Mucosa of stomach (tissue), 1 donor: ENCODE results near the gene H2AZ2.
A peak's percentile ranks its signal among the peaks of the same experiment; 100 is the strongest.
"Not testable (repeated sequence)": the region's sequence is repeated elsewhere in the genome, so short reads cannot be mapped to it uniquely, and the experiment has no call there.

Experiments
- H3K27me3 ChIP-seq: one replicate; pipeline ENCODE4 v1.7.0; 2013; ENCODE audit warnings: mild to moderate bottlenecking, low read length; ENCODE audit not compliant: control insufficient read depth, insufficient read depth
- H3K36me3 ChIP-seq: one replicate; pipeline ENCODE4 v1.7.0; 2013; ENCODE audit warnings: low read length; ENCODE audit not compliant: control insufficient read depth, insufficient read depth
- H3K4me1 ChIP-seq: one replicate; pipeline ENCODE4 v1.7.0; 2013; ENCODE audit warnings: mild to moderate bottlenecking, low read length; ENCODE audit not compliant: control insufficient read depth, insufficient read depth
- H3K4me3 ChIP-seq: one replicate; pipeline ENCODE4 v1.7.0; 2013; ENCODE audit warnings: low read length
- H3K9ac ChIP-seq: one replicate; pipeline ENCODE4 v1.7.0; 2013; ENCODE audit warnings: mild to moderate bottlenecking, low read length, moderate library complexity
- H3K9me3 ChIP-seq: one replicate; pipeline ENCODE4 v1.7.0; 2013; ENCODE audit warnings: mild to moderate bottlenecking, low read length, moderate library complexity; ENCODE audit not compliant: control insufficient read depth
- donor health status: Pancreatic carcinoma.

Gene H2AZ2

DNA sequence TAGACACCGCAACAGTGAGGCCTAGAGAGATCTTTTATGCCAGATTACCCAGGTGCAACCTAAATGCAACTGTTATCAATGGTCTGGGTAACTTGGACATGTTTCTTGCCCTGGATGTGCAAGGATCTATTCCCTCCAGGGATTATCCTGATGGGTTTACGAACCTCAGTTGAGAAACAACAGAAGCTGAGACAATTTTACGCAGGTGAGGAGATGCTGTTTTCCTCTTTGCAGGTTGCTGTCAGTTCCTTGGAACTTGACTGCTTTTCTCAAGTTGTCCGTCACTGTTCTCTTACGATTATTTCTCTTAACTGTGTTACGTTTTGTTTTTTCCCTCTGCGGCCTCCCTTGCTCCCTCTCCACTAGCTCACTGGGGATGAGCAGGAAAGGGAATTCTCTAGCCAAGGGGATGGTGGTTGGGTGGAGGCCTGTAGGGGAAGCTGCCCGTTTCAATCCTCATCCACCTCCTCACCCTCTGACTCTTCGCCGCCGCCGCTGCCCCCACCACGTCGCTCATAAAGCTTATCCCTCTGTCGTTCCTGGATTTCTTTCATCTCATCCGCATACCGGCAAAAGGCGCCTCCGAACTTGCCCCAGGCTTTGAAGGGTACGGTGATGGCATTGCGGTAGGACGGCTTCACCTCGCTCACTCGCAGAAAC, 36.2 kb upstream of the H2AZ2 start:
- peaks cover 44% of the 10 kb centered on the region for H3K4me1 ChIP-seq
- no peaks in the 10 kb centered on the region for H3K36me3 ChIP-seq
- peak overlapping the region; percentile 66 for H3K9ac ChIP-seq
- peak overlapping the region; percentile 52 for H3K4me3 ChIP-seq
- no peaks in the 10 kb centered on the region for H3K27me3 ChIP-seq
- no peaks in the 10 kb centered on the region for H3K9me3 ChIP-seq

DNA sequence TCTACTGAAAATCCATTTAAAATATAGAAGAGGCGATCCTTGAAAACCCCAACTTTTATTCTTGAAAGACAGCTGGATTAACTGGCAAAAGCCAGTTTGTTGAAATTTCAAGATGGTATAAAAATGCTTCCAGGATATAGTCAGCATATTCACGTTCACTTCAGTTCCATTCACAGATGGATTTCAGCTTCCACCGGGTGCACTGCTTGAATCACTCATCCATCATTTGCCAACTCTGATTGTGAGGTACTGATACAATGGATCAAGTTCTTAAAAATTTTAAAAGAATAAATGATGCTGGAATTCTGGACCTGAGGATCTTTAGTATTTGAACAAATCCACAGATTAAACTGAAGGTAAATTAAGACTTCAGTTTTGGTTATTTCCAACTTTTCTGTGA, 35.0 kb upstream of the H2AZ2 start:
- no peaks in the 10 kb centered on the region for H3K27me3 ChIP-seq
- H3K4me3 ChIP-seq, result no peak overlapping the region
- no peaks in the 10 kb centered on the region for H3K9me3 ChIP-seq
- H3K9ac ChIP-seq, result no peak overlapping the region
- peaks cover 44% of the 10 kb centered on the region for H3K4me1 ChIP-seq
- no peaks in the 10 kb centered on the region for H3K36me3 ChIP-seq

DNA sequence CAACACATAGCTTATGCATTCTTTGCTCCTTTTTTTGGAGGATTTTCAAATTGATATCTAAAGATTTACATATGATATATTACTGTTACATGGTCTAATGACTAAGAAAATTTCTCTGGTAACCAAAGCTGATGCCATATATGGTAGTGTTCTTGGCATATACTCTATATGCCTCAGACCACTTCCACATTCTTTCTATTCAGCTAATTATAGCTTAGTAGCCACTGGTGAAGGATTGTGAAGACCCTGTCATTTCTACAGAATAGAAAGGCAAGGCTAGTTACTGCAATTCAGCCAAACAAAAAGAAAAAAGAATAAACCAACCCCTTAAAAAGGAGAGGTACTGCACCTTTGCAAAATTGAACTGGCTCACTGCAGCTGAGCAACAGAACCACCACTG, 33.7 kb upstream of the H2AZ2 start:
- H3K9ac ChIP-seq, result peak overlapping the region; percentile 45
- H3K27me3 ChIP-seq, result no peaks in the 10 kb centered on the region
- no peaks in the 10 kb centered on the region for H3K36me3 ChIP-seq
- no peaks in the 10 kb centered on the region for H3K9me3 ChIP-seq
- H3K4me3 ChIP-seq, result no peak overlapping the region
- H3K4me1 ChIP-seq, result peaks cover 43% of the 10 kb centered on the region

DNA sequence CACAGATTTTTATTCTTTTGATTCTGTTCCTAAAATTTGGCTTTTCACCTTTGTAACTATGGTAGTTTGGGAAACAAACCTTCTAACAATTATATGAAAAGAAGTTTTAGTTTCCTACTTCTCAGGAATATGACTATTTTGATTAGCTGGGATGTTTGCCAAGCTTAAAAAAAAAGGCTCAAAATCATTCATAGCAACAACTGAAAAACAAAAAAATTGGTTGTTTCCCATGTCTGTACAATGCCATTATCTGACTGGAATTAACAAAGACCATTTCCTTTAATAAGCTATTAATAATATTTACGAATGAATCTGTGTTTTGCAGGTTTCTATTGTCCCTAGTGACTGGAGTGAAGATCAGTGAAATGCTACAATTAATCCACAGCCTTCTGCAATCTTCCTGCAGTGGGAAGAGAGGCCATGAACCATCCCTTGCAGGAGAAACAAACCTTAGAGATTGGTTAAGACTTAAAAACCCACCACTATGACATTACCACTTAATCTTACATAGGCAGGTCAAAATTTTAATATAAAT, 33.2 kb upstream of the H2AZ2 start:
- Histone ChIP-seq H3K9ac (no peak overlapping the region), H3K27me3 (no peaks in the 10 kb centered on the region), H3K4me1 (peaks cover 38% of the 10 kb centered on the region), H3K9me3 (no peaks in the 10 kb centered on the region), H3K4me3 (no peak overlapping the region), H3K36me3 (no peaks in the 10 kb centered on the region)

DNA sequence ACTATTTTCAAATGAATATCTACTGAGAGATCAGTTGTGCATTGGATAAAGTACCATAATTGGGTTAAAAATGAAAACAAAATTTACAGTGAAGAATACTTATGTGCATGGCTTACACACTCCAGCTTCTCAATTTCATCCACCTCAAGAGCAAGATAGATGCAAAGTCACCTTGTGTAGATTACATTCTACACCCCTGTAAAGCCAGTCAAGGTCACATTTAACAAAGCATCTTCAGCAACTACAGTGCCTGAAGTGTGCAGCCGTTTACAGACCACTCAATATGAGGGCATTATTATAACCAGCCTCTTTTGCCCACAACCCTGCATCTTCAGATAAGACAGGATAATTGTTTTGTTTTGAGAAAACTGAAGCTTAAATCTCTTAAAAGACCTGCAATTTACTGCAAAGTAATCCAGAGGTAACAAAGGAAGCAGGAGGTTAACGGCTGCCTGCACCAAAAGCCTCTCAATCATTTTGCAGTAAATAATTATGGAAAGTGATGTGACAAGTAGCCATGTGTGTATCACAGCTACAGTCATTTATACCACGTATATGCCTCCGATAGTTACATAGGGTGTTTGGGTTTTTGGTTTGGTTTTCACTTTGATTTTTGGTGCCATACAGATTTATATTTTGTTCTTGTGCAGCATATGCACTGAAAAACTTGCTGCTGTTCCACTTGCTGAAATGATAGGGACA, 32.6 kb upstream of the H2AZ2 start:
- H3K36me3 ChIP-seq, result no peaks in the 10 kb centered on the region
- H3K9ac ChIP-seq, result no peak overlapping the region
- H3K27me3 ChIP-seq, result no peaks in the 10 kb centered on the region
- no peaks in the 10 kb centered on the region for H3K9me3 ChIP-seq
- no peak overlapping the region for H3K4me3 ChIP-seq
- H3K4me1 ChIP-seq, result peaks cover 35% of the 10 kb centered on the region

DNA sequence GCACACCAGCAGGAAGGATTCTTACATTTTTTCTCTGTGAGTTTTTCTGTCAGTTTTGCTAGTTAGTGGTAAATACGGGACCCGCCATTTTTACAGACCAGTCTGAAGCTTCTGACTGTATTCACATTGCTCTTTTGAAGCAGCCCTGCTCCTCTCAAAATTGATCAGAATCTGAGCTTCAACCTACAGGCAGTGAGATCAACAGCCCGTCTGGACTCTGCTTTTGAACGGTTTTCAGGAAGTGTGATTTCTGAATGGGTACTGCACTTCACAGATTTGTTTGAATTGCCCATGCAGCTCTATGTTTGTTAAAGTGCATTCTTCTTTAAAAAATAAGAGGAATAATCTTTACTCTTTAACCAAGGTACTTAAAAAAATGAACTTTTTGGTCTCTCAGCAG, 28.5 kb upstream of the H2AZ2 start:
- peaks cover 12% of the 10 kb centered on the region for H3K4me1 ChIP-seq
- no peaks in the 10 kb centered on the region for H3K9me3 ChIP-seq
- no peak overlapping the region for H3K9ac ChIP-seq
- no peaks in the 10 kb centered on the region for H3K27me3 ChIP-seq
- H3K36me3 ChIP-seq, result no peaks in the 10 kb centered on the region
- H3K4me3 ChIP-seq, result no peak overlapping the region

DNA sequence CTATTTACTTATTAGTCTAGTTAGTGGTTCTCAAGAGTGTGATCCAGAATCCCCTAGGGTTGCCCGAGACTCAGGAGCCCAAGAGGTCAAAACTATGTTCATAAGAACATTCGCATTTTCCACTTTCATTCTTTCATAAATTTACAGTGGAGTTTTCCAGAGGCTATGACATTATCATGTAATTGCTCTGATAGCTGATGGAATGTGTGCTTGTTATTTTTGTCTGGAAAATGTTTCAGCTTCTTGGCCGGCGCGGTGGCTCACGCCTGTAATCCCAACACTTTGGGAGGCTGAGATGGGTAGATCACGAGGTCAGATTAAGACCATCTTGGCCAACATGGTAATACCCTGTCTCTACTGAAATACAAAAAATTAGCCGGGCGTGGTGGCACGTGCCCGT, 27.4 kb upstream of the H2AZ2 start:
- no peak overlapping the region for H3K4me3 ChIP-seq
- H3K9ac ChIP-seq, result no peak overlapping the region
- H3K36me3 ChIP-seq, result no peaks in the 10 kb centered on the region

DNA sequence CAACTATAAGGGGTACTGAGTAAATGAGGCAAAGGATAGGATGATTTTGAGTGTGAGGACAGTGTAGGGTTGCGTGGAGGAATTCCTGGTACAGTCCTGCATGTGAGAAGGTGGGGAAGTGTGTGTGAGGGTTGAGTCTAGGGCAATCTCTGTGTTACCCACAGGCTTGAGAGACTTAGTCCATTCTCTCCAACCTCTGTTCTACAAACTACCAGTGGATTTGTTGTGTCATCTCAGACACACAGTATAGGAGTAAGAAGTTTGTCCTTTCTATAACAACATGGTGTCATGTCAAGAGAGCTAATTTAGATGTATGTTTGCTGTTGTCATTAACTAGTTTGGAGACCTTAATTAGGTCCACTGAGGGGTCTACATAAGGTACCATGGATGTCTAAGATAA, 24.9 kb upstream of the H2AZ2 start:
- no peaks in the 10 kb centered on the region for H3K36me3 ChIP-seq
- H3K9me3 ChIP-seq, result no peaks in the 10 kb centered on the region
- H3K9ac ChIP-seq, result no peak overlapping the region
- H3K4me1 ChIP-seq, result no peaks in the 10 kb centered on the region
- no peak overlapping the region for H3K4me3 ChIP-seq
- no peaks in the 10 kb centered on the region for H3K27me3 ChIP-seq

More for the DNA sequence above, 27.4 kb upstream of the H2AZ2 start:
- H3K4me1 ChIP-seq, result peaks cover under 1% of the 10 kb centered on the region
- no peaks in the 10 kb centered on the region for H3K27me3 ChIP-seq
- no peaks in the 10 kb centered on the region for H3K9me3 ChIP-seq

DNA sequence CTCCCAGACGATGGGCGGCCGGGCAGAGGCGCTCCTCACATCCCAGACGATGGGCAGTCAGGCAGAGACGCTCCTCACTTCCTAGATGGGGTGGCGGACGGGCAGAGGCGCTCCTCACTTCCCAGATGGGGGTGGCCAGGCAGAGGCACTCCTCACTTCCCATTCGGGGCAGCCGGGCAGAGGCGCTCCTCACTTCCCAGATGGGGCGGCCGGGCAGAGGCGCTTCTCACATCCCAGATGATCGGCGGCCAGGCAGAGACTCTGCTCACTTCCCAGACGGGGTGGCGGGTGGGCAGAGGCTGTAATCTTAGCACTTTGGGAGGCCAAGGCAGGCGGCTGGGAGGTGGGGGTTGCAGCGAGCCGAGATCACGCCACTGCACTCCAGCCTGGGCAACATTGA, 24.0 kb upstream of the H2AZ2 start:
- H3K9ac ChIP-seq, H3K4me1 ChIP-seq, H3K4me3 ChIP-seq, H3K27me3 ChIP-seq, H3K9me3 ChIP-seq, H3K36me3 ChIP-seq: not testable (repeated sequence)

DNA sequence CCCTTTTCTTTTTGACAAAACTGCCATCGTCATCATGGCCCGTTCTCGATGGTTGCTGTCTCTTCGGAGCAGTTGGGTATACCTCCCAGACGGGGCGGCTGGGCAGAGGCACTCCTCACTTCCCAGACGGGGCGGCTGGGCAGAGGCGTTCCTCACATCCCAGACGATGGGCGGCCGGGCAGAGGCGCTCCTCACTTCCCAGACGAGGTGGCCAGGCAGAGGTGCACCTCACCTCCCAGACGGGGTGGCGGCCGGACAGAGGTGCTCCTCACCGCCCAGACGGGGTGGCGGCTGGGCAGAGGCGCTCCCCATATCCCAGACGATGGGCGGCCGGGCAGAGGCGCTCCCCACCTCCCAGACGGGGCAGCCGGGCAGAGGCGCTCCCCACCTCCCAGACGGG, 22.9 kb upstream of the H2AZ2 start:
- not testable (repeated sequence) for H3K27me3 ChIP-seq, H3K4me3 ChIP-seq, H3K9me3 ChIP-seq, H3K36me3 ChIP-seq, H3K4me1 ChIP-seq, H3K9ac ChIP-seq

DNA sequence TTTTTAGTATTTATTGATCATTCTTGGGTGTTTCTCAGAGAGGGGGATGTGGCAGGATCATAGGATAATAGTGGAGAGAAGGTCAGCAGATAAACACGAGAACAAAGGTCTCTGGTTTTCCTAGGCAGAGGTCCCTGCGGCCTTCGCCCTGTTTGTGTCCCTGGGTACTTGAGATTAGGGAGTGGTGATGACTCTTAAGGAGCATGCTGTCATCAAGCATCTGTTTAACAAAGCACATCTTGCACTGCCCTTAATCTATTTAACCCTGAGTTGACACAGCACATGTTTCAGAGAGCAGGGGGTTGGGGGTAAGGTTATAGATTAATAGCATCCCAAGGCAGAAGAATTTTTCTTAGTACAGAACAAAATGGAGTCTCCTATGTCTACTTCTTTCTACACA, 22.4 kb upstream of the H2AZ2 start:
- not testable (repeated sequence) for H3K36me3 ChIP-seq, H3K9ac ChIP-seq, H3K9me3 ChIP-seq, H3K4me1 ChIP-seq, H3K4me3 ChIP-seq, H3K27me3 ChIP-seq

DNA sequence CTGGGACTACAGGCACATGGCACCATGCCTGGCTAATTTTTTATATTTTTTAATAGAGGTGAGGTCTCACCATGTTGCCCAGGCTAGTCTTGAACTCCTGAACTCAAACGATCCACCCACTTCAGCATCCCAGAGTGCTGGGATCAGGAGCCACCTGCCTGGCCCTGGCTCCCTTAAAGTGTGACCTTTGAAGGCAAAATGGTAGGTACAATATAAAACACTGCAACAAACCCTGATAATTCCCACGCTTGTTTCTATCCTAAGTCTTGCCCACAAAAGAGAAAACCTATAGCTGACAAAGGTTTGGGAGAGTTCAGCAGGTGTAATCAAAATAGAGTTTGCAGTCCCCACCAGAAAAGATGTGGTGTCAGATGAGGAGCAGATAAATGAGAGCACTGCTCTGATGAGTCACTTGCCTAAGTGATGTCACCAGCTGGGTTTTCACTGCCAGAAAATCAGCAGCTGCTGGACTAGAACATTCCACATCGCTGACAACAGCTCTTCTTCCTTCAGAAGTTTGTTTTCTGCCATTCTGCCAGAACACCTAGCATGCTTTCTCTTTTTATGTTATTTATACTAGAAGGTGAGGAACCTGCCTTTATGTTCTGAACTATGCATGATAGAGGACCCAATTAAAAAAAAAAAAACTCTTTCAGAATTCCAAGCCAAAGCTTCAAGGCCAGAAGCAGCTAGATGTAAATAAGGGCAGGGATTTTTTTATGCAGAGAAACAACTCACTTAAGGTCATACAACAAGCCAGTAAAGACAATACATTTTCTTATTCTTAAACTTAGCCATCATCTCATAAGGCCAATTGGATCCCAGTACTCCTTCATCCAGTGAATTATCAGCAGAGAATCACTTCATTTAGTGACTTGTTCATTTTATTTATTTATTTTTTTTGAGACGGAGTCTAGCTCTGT, 19.4 kb upstream of the H2AZ2 start:
- no peak overlapping the region for H3K9ac ChIP-seq

More for the DNA sequence above, 19.4 kb upstream of the H2AZ2 start:
- H3K36me3 ChIP-seq, result no peaks in the 10 kb centered on the region
- H3K4me3 ChIP-seq, result no peak overlapping the region
- H3K9me3 ChIP-seq, result no peaks in the 10 kb centered on the region
- no peaks in the 10 kb centered on the region for H3K27me3 ChIP-seq
- H3K4me1 ChIP-seq, result no peaks in the 10 kb centered on the region
